Colonic mucosa (tissue), 4 donors: ENCODE measurements around the gene ZBTB17. TPM values are rescaled to one million over a fixed set of nuclear protein-coding genes. Genes with fewer than 3 reads are reported as not detected.

Experiments
- DNase-seq: peaks from one replicate; pipeline ENCODE4 v3.0.0-alpha.2; 2020
- H3K27ac ChIP-seq: fragments of 200-600 bp; one replicate; pipeline ENCODE4 v1.8.0; 2021
- H3K27me3 ChIP-seq: fragments of 200-600 bp; one replicate; pipeline ENCODE4 v1.8.0; 2021
- H3K36me3 ChIP-seq: fragments of 200-600 bp; one replicate; pipeline ENCODE4 v1.8.0; 2021
- H3K4me1 ChIP-seq: fragments of 200-600 bp; one replicate; pipeline ENCODE4 v1.8.0; 2021; ENCODE audit warnings: mild to moderate bottlenecking
- H3K4me3 ChIP-seq: fragments of 200-600 bp; one replicate; pipeline ENCODE4 v1.8.0; 2021
- H3K9ac ChIP-seq, 2 donors: one replicate each; pipeline ENCODE4 v1.7.0; 2013; ENCODE audit warnings: control low read depth in 2 of 2, low read depth in 2 of 2, low read length in 2 of 2
- H3K9me3 ChIP-seq: fragments of 200-600 bp; one replicate; pipeline ENCODE4 v1.8.0; 2021
- CTCF ChIP-seq: fragments of 200-600 bp; IDR thresholded peaks from one replicate; pipeline ENCODE4 v1.8.0; 2022; ENCODE audit warnings: antibody characterized with exemption, mild to moderate bottlenecking
- intact Hi-C: fragments of 100-400 bp; cut with DNase I; formaldehyde crosslinking; loops from one replicate; pipeline ENCODE4 v1.14.1; 2022
- total RNA-seq, 2 donors: library from RNA; stranded (reverse); fragmentation: NEBNext Ultra II Directional in 1 of 2; extraction: Animal tissue kit (Norgen Biotek cat#: 25700) in 1 of 2; gene quantifications; one replicate each; pipeline ENCODE4 v1.2.1, GENCODE V29; 2021
- donor health status: healthy.
- donor health status: DM: no; HTN: no; CAD: no.
- donor health status: DM: no; HTN: no; CAD: no.

Gene ZBTB17
- total RNA-seq, 2 donors from 2014 or later = 24.9 to 36.3 TPM

DNA sequence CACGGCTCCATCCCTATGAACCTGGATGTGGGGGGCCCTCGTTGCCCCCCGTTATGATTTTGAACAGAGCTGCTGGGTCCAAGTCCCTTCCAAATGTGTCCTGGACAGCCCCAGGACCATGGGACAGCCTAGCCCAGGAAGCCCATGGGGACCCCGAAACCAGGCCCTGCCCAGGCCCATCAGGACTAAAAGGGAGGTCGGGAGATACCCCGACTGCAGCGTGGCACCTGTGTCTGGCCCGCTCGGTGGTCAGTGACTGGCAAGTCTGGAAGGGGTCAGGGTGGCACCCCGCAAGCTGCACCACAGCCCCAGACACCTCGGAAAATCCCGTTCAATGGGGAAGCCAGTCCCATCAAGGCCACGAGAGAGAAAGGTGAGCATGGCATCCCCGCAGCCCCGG lies 17.8 kb upstream of the ZBTB17 start:
- no peak for DNase-seq
- Histone ChIP-seq H3K27ac (no peak overlapping the region), H3K9ac (no peak overlapping the region), H3K36me3 (no peaks in the 10 kb centered on the region), H3K27me3 (no peaks in the 10 kb centered on the region), H3K9me3 (no peaks in the 10 kb centered on the region), H3K4me1 (no peaks in the 10 kb centered on the region), H3K4me3 (no peak overlapping the region)
- no peak for TF ChIP-seq CTCF
- intact Hi-C loops = loop anchor here (5.0 kb wide), 1 partner anchor 176 kb away; no protein-coding TSS in a partner anchor

DNA sequence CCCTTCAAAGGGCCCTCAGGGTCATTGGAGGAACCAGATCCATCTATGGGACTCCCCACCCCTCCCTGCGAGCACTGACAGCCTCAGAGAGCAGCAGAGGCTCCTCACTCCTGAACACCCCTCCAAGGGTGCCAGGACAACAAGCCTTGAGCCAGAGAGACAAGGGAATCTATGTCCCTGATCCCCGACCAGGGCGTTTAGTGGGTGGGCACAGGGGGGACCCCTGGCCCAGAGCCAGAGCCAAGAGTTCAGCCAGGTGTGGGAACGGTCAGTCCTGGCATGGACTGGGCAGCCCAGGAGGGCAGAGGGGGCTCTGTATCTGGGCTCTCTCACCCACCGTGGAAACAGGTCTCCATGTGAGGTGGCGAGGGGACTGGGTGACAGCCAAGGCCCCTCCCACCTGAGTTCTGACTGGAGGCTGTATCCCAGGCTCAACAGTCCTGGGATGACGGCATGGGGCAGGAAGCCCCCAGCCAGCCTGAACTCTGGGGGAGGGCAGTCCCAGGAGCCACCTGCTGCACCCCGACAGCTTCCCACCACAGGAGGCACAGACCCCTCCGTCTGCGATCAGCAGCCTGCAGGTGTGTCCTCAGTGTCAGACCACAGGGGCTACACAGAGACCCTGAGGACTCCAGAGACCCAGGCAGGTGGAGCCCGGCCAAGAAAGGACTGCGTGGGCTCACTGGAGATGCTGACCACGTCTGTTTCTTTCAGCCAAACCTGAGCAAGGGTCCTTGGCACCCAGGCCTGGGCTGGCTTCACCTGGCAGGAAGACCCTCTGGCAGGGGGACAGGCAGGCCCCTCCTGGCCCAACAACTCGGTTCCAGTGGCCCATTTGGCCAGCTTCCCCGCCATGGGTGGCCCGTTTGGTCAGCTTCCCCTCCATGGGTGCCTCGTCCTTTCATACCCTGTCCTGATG lies 16.9 kb upstream of the ZBTB17 start:
- no peak for DNase-seq
- TF ChIP-seq CTCF = no peak
- H3K4me1 ChIP-seq = no peaks in the 10 kb centered on the region
- no peak overlapping the region for H3K27ac ChIP-seq
- no peaks in the 10 kb centered on the region for H3K9me3 ChIP-seq
- intact Hi-C loops = loop anchor here (5.0 kb wide), 1 partner anchor 176 kb away; no protein-coding TSS in a partner anchor
- H3K4me3 ChIP-seq = no peak overlapping the region
- no peak overlapping the region for H3K9ac ChIP-seq
- H3K36me3 ChIP-seq = no peaks in the 10 kb centered on the region
- no peaks in the 10 kb centered on the region for H3K27me3 ChIP-seq

DNA sequence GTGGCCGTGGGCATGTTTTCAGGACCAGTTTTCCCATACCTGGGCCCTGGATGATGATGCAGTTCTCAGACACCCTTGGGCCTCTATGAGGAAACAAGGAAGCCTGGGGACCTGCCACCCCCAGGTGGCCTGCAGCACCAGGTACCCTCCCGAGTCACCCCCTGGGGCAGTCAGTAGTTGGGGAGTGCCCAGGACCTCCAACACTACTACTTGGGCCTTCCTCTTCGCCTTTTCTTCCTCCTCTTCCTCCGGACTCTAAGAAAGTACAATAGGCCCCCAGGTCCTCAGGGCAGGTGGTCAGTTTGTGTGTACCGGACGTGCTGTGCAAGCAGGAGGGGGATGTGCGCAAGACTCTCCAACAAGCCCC lies 16.3 kb upstream of the ZBTB17 start:
- Histone ChIP-seq H3K27ac (no peak overlapping the region), H3K4me3 (no peak overlapping the region), H3K9ac (no peak overlapping the region), H3K4me1 (no peaks in the 10 kb centered on the region), H3K9me3 (no peaks in the 10 kb centered on the region), H3K27me3 (no peaks in the 10 kb centered on the region), H3K36me3 (no peaks in the 10 kb centered on the region)
- DNase-seq = no peak
- TF ChIP-seq CTCF = no peak
- intact Hi-C loops = loop anchor here (5.0 kb wide), 1 partner anchor 175 kb away; no protein-coding TSS in a partner anchor

GRCh38 chr1:15991427-15992186 lies 15.7 kb upstream of the ZBTB17 start:
- intact Hi-C loops = loop anchor here (5.0 kb wide), 1 partner anchor 174 kb away; no protein-coding TSS in a partner anchor

More at GRCh38 chr1:15991427-15992186, 15.7 kb upstream of the ZBTB17 start:
- no peak overlapping the region for H3K9ac ChIP-seq
- TF ChIP-seq CTCF = no peak
- no peak overlapping the region for H3K4me3 ChIP-seq
- no peaks in the 10 kb centered on the region for H3K9me3 ChIP-seq
- no peaks in the 10 kb centered on the region for H3K27me3 ChIP-seq
- H3K36me3 ChIP-seq = no peaks in the 10 kb centered on the region
- H3K4me1 ChIP-seq = no peaks in the 10 kb centered on the region
- H3K27ac ChIP-seq = no peak overlapping the region
- no peak for DNase-seq
